Right ventricle myocardium superior (tissue), 1 donor: ENCODE data around the gene PCK2. TPM values are rescaled to one million over a fixed set of nuclear protein-coding genes. Genes with fewer than 3 reads are reported as not detected.

ENCODE experiments used
- ATAC-seq: fragments of 200-7000 bp; cut with Tn5 transposase; one replicate; pipeline ENCODE4 v1.9.1; 2020; ENCODE audit warnings: mild to moderate bottlenecking; ENCODE audit not compliant: poor library complexity
- DNase-seq: peaks from one replicate; pipeline ENCODE4 v3.0.0-alpha.2; 2020
- intact Hi-C: fragments of 100-400 bp; cut with DNase I; formaldehyde crosslinking; loops from one replicate; pipeline ENCODE4 v1.11.2; 2022
- total RNA-seq: library from RNA; stranded (reverse); fragmentation: NEBNext Ultra II Directional; extraction: Animal tissue kit (Norgen Biotek cat#: 25700); gene quantifications from one replicate; pipeline ENCODE4 v1.2.1, GENCODE V29; 2021
- donor health status: DM: no; HTN: yes; CAD: no; lungs with severe emphysema.

The PCK2 gene
- total RNA-seq, 1 donor from 2014 or later: 2.7 TPM

DNA sequence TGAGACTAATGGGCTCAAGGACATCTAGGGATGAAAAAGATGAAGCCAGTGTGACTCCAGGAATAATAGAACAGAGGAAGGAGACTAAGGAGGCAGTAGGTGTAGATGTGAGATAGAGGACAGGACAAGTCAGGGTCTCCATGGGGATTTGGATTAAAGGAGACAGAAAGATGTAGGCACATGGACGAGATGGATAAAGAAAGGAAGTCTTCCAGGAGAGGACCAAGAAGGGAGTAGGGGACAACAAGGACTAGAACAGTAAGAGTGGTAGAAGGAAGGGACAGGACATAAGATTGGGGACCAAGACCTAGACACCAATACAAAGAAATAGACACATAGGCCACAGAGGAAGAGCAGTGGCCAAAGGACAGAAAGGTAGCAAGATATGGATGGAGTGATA lies 7.1 kb upstream of the PCK2 start:
- DNase-seq: no peak
- no peak for ATAC-seq
- intact Hi-C loops: loop anchor here (10.0 kb wide), 1 partner anchor 102 kb away; the partner anchor contains the start of gene DHRS4L2

- ATAC-seq (no peak), DNase-seq (no peak)
- intact Hi-C loops: loop anchor here (10.0 kb wide), 1 partner anchor 103 kb away; the partner anchor contains the start of gene DHRS4L2
These were observed 6.0 kb upstream of the PCK2 start for GRCh38 chr14:24088095-24088494.

- ATAC-seq (no peak), DNase-seq (no peak)
- intact Hi-C loops: loop anchor here (2.0 to 10.0 kb wide), 3 partner anchors 33 to 105 kb away; partner anchors contain the start of gene DHRS4L2
These were observed 4.2 kb upstream of the PCK2 start for GRCh38 chr14:24089890-24090289.

DNA sequence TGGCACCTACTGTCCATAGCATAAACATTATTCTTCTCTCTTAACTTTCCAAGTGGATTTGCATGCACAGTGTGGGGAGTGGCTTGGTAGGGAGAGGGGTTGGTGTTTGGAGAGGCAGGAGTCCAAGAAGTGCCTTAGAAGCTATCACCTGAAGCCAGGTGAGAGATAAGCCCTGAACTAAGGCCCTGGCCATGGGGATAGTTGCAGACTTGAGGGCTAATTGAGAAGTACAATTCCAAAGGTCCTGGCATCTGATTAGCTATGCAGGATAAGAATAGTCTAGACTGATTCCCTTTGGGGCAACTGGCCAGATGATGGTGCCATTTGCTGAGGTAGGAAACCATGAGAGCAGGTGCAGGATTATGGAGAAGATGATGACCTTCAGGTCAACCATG lies 2.0 kb upstream of the PCK2 start:
- intact Hi-C loops: loop anchor here (5.0 kb wide), 1 partner anchor 35 kb away; no protein-coding TSS in a partner anchor
- ATAC-seq (no peak), DNase-seq (no peak)

GRCh38 chr14:24092505-24093206 lies 1.5 kb upstream of the PCK2 start:
- no peak for DNase-seq
- ATAC-seq: no peak
- intact Hi-C loops: loop anchor here (5.0 kb wide), 1 partner anchor 35 kb away; no protein-coding TSS in a partner anchor

- no peak for DNase-seq
- no peak for ATAC-seq
- intact Hi-C loops: loop anchor here (5.0 kb wide), 1 partner anchor 36 kb away; no protein-coding TSS in a partner anchor
These were observed 757 bp upstream of the PCK2 start for GRCh38 chr14:24093207-24093900.

DNA sequence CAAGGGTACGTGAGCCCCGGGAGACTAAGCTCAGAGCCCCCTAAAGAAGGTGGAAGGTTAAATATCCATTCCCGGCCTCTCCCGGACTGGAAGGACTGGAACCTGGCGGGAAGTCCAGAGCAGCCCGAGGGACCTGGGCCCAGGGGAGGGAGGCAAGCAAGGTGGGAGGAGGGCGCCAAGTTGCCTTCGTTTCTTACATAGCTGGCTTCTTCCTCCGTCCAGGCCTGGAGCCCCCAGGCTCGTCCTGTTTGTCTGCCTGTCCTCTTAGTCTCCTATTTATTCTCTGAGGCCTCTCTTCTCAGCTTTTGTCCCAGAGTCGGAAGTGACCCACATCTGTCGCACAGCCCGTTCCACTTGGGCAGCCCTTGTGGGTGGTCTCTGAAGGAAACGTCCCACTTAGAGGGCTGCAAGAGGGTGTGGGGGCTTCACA lies 745 bp downstream of the PCK2 start:
- DNase-seq: no peak
- ATAC-seq: no peak
- intact Hi-C loops: loop anchor here (5.0 kb wide), 1 partner anchor 38 kb away; no protein-coding TSS in a partner anchor

- ATAC-seq: no peak
- intact Hi-C loops: no loop called here
- DNase-seq: peak; percentile 72
These were observed 1.4 kb downstream of the PCK2 start for GRCh38 chr14:24095271-24096068.

DNA sequence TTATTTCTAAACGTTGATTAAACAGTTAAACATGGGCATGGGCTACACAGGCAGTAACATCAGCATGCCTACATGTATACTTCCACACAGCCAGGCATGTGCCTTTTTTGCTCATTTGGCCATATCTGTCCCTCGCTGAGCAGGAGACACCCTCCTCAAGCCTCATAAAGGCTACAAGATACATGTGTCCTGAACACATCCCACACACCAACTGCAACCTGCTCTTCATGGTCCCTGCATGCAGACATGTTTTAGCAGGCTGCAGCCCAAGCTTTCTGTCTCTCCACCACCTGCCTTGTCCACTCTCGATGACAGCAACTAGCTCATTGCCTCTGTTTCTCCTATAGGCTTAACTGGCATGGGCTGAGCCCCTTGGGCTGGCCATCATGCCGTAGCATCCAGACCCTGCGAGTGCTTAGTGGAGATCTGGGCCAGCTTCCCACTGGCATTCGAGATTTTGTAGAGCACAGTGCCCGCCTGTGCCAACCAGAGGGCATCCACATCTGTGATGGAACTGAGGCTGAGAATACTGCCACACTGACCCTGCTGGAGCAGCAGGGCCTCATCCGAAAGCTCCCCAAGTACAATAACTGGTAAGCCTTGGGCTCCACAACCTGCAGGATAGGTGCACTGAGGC lies 2.6 kb downstream of the PCK2 start:
- intact Hi-C loops: no loop called here
- ATAC-seq: no peak
- no peak for DNase-seq

- no peak for ATAC-seq
- no peak for DNase-seq
- intact Hi-C loops: no loop called here
These were observed 4.3 kb downstream of the PCK2 start for GRCh38 chr14:24098229-24098926.

GRCh38 chr14:24098927-24099813 lies 5.1 kb downstream of the PCK2 start:
- DNase-seq (no peak), ATAC-seq (no peak)
- intact Hi-C loops: no loop called here

- intact Hi-C loops: no loop called here
- no peak for DNase-seq
These were observed 6.3 kb downstream of the PCK2 start for GRCh38 chr14:24100197-24100981.

DNA sequence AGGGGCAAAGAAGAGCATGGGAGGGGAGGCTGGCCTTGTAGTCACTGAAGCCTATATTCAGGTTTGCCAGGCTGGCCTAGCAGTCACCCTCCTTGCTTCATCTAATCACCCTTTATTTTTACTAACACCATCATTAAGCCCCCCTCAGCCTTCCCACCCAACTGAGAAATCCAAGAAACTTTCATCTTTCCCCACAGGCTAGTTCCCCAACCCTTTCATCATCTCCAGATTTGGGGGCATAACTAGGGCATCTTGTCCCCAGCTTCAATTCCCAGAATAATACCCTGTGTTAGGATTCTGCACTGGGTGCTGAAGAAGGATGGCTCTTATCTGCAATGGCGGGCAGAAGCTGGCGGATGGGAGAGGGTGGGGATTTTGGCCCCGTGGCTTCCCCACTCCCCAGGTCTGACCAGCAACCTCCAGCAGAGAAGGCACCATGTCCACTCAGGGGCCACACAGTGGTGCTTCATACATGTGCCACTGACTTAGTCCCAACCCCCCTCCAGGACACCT lies 6.9 kb downstream of the PCK2 start:
- ATAC-seq (no peak), DNase-seq (no peak)
- intact Hi-C loops: no loop called here

More at GRCh38 chr14:24100197-24100981, 6.3 kb downstream of the PCK2 start:
- ATAC-seq: no peak

DNA sequence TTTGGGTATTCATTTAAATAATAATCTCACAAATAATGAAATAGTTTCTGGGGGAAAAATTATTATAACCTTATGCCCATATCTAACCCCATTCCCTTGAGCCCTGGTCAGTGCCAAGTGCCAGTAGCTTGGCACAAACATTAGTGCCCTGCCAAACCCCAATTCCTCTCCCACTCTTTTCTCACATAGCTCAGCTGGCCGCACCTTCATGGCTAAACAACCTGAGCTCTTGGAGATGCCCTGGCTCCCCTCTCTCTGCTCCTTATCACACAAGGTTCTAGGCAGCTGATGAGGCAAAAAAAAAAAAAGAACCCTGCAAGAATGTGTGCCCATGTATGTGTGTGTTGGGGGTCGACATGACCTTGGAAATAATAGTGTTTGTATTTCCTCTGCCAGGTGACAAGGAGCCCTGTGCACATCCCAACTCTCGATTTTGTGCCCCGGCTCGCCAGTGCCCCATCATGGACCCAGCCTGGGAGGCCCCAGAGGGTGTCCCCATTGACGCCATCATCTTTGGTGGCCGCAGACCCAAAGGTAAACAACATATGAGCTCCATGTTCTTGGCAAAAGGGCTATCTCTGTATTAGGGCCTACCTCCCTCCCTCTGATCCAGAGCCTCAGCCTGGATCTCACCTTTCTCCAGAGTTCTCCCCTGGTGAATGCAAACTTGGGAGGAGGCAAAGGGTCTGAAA lies 8.4 kb downstream of the PCK2 start:
- ATAC-seq (no peak), DNase-seq (no peak)
- intact Hi-C loops: no loop called here

DNA sequence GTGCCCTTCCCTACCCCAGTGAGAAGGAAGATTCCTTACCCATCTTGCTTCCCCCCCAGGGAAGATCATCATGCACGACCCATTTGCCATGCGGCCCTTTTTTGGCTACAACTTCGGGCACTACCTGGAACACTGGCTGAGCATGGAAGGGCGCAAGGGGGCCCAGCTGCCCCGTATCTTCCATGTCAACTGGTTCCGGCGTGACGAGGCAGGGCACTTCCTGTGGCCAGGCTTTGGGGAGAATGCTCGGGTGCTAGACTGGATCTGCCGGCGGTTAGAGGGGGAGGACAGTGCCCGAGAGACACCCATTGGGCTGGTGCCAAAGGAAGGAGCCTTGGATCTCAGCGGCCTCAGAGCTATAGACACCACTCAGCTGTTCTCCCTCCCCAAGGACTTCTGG lies 9.3 kb downstream of the PCK2 start:
- ATAC-seq (no peak), DNase-seq (no peak)
- intact Hi-C loops: no loop called here
